HG03457 (cell line): ENCODE measurements around the gene CCT5.
"Not testable (repeated sequence)": the region's sequence is repeated elsewhere in the genome, so short reads cannot be mapped to it uniquely, and the experiment has no call there.

Experiments
- ATAC-seq: cut with Tn5 transposase; IDR thresholded peaks from one replicate; pipeline ENCODE4 v1.9.1; 2021; ENCODE audit warnings: moderate number of reproducible peaks; ENCODE audit not compliant: unreplicated experiment

CCT5 gene

DNA sequence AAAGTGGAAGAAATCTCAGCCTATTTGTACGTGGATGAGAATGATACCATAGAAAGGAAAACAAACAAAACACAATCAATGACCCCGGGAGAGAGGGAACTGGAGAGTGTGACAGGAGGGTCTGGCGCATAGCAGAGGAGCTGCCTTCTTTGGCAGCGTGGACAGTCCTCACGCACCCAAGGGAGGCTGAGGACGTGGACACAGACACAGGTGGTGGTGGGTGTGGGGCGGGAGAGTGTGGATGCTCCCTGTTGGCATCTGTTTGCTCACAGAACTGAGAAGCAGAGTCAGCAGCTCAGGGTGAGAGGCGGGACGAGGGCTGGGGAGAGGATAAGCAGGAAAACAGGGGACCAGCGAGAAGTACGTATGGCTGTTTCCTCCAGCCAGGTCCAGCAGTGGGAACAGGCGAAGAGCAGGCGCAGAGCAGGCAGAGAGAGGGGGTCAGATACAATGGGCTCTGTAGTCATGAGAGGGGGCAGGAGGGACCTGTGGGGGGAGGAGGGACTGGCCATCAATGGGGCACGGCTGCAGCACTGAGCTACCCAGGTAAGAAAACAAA is 47.6 kb downstream of the CCT5 start:
- no peak for ATAC-seq

DNA sequence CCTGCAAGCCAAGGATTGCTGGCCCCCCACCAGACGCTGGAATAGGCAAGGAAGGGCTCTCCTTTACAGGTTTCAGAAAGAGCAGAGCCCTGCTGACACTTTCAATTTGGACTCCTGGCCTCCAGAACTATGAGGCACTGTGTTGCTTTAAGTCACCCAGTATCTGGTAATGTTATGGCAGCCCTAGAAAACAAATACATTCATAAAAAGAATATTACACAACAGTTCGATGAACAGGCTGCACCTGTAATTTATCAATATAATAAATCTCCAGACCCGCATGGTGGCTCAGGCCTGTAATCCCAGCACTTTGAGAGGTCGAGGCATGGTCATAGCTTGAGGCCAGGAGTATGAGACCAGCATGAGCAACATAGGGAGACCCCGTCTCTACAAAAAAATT is 50.2 kb downstream of the CCT5 start:
- no peak for ATAC-seq

GRCh38 chr5:10301266-10301665 is 51.2 kb downstream of the CCT5 start:
- no peak for ATAC-seq

GRCh38 chr5:10301842-10302610 is 51.9 kb downstream of the CCT5 start:
- no peak for ATAC-seq

DNA sequence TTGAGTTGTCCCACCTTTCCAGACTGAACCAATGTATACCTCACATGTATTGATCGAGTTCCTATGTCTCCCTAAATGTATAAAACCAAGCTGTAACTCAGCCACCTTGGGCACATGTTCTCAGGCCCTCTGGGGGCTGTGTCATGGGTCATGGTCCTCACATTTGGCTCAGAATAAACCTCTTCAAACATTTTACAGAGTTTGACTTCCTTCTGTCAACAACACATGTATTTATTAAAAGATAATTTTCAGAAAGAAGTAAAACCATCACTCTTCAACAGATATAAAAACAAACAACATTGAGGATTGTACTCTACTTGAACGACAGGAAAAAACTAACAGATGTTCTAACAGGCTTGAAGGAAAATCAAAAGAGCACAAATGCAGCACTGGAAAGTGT is 53.1 kb downstream of the CCT5 start:
- no peak for ATAC-seq

DNA sequence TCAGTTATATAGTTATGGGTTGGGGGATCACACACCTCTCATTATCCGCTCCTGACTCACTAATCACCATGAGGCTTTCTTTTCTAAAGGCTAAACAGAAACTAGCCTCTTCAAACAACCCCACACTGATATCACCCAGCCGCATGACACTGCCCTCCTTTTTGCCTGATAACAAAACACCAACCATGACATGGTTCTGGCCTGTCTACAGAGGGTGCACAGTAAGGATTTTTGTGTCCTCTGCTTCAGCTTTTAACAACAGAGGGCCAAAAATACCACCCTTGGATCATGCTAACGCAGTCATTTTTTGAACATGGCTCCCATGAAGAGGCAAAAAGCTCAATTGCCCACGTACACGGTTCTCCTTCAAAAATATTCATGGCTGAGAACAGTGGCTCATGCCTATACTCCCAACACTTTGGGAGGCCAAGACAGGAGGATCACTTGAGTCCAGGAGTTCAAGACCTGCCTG is 53.7 kb downstream of the CCT5 start:
- no peak for ATAC-seq

DNA sequence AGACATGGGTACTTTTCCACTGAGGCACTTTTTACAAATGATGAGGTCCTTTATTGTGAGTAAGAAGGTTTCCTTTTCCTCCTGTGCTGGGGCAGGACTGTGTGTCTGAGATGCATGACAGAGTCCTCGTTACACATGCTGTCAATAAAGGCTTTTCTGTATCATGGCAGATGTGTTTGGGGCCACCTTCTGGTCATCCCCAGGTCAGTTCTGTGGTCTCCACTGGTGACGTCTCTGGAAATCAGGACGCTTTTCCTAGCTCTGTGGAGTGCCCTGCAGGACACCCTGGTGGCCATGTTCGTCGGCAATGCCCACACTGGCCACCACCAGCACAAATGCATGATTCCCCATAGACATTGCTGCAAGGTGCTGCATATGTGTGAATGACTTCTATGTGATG is 54.9 kb downstream of the CCT5 start:
- no peak for ATAC-seq

DNA sequence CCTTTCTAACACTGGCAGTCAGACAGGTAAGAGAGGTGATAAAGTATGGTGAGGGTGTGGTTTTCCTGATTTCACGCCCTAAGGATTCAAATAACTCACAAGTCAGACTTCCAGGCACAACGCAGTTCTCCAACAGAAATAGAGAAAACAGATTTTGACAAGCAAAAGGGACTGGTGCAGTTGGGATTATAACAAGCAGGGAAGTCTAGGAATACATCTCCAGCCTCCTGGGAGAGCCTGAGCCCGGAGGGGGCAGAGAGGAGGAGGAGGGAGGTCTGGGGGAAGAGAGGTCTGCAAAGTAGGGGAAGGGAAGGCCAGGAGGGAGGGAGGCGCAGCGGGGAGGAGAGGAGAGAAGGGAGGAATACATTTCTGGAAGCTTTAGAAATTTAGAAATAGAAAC is 56.0 kb downstream of the CCT5 start:
- no peak for ATAC-seq

DNA sequence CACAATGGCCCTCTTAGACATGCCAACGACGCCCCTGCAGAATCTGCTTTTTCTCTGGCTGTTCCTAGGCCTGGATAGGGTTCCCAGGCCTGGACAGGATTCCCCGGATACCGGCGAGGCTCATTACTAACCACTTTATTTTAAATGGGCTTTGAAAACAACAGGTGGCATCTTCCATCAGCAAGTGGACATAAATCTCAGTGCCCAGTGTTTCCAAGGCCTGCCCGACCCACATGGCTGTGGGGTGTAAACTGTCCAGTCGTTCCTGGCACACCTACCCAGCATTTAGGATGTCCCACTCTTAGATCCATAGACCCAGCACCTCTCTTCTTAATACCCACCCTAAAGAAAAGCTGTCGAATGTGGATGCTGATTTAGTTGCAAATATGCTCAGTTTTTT is 56.7 kb downstream of the CCT5 start:
- ATAC-seq: no peak

DNA sequence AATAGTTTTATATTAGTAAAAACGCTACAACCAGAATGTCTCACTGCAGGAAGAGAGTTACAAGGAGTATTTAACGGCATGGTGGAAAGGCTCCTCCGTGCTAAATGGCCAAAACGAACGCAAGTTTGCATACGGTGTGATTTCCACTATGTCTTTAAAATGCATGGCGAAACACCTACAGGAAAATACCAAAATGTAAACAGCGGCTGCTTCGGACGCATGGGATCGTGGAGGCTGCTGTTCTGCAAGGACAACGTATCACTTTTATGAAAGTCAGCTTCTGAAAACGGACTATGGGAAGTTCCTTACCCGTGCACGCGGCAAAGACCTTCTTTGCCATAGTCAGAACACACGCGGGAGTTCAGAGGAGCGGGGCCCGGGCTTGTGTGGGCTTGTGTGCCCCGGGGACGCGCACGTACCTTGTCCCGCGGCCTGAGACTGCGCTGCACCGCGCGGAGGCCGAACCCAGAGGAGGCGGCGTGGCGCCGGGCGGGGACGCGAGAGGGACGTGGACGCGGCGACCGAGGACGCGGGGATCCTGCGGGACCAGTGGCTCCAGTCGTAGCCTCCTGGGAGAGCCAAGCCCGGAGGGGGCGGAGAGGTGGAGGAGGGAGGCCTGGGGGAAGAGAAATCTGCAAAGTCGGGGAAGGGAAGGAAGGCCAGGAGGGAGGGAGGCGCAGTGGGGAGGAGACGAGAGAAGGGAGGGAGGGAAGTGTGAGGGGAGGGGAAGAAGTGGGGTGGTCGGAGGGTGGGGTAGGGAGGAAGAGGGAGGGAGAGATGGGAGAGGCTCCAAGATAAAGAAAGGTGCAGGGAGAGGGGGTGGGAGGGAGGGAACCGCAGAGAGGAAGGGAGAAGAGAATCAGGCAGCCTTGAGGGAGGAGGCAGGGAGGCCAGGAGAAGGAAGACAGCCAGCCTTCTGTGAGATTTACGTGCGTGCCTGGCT is 57.4 kb downstream of the CCT5 start, which contains the start of gene CMBL:
CMBL (minus strand) TSS at position 697 of the 943 bp plus-strand sequence. CDS start 17,140 bp downstream, outside the sequence.
- ATAC-seq: peak; percentile 81

DNA sequence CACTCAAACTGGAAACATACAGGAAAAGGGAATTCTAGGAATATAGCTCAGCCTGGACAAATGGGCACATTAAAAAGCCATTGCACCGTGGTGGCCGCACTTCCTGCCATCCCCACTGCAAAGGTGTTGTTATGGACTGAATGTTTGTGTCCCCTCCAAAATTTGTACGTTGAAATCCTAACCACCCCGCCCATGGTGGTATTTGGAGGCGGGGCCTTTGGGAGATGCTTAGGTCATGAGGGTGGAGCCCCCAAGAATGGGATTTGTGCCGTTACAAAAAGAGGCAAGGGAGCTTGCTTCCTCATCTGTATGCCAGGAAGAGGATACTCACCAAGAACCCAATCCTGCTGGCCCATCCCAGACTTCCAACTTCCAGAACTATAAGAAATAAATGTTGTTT is 58.8 kb downstream of the CCT5 start:
- ATAC-seq: no peak

- no peak for ATAC-seq
These were observed 60.1 kb downstream of the CCT5 start for GRCh38 chr5:10310066-10310779.

GRCh38 chr5:10310835-10311570 is 60.9 kb downstream of the CCT5 start:
- ATAC-seq: not testable (repeated sequence)

DNA sequence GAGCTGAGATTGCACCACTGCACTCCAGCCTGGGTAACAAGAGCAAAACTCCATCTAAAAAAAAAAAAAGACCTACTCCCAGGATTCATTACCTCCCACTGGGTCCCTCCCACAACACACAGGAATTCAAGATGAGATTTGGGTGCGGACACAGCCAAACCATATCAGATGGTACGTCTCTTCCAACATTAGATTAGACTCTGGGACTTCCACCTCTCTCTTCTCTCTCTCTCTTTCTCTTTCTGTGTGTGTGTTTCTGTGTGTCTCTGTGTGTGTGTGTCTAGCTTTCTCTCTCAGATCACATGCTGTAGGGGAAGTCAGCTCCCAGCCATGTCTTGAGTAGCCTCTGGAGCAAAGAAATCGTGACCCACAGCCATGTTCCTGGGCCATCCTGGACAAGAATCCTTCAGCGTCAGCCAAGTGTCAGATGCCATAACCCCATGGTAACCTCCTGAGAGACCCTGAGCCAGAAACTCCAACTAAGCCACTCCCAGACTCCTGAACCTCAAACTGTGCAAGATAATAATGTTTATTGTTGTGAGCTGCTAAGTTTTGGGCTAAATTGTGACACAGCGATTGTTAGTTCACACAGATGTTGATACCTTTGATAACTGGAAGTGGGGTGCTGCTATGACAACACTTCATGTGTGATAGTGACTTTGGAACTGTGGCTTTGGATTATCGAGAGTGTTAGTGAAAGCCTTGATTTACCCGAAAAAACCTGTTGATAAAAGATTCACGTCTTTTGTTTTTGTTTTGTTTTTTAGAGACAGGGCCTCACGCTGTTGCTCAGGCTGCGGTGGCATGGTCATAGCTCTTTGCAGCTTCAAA is 61.7 kb downstream of the CCT5 start:
- no peak for ATAC-seq

GRCh38 chr5:10315201-10315600 is 65.1 kb downstream of the CCT5 start:
- no peak for ATAC-seq
